ENCODE measurements around the gene IDH2. TPM values are rescaled to one million over a fixed set of nuclear protein-coding genes. Genes with fewer than 3 reads are reported as not detected.
A peak's percentile ranks its signal among the peaks of the same experiment; 100 is the strongest.

Gene IDH2
- polyA plus RNA-seq, 4 donors, result 26.8 to 285 (median 95.8) TPM

DNA sequence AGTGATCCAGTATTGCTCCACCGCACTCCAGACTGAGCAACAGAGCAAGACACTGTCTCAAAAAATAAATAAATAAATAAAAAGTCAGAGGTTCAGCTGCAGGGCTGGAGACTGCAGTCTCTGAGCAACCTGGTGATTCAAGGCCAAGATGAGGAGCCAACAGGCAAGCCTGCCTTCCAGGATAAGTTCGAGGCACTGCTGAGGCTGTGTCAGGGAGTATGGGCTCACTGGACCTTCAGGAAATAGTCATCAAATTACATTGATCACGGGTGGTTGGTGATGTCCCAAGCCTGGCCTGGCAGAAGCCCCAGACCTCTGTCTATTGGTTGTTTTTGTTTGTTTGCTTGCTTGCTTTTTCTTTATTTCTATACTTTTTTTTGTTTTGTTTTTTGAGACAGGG is 41.5 kb downstream of the IDH2 start:
- H3K36me3 ChIP-seq (ENCODE audit: control insufficient read depth in 3 of 3, insufficient read depth in 2 of 3, low read depth in 1 of 3, low read length in 3 of 3), result peaks cover 0 to 62% (median 2%) of the 10 kb centered on the region in 3 donors
- H3K9me3 ChIP-seq (ENCODE audit: control insufficient read depth in 2 of 2, insufficient read depth in 1 of 2, low read depth in 1 of 2, low read length in 1 of 2), result peaks cover 0 to 13% of the 10 kb centered on the region in 2 donors
- H3K27ac ChIP-seq (ENCODE audit: low read depth in 1 of 3, low read length in 2 of 3), result peak overlapping the region in 2 of 3 donors; percentile 57 to 74
- peaks cover 0 to 64% (median 29%) of the 10 kb centered on the region in 3 donors for H3K4me1 ChIP-seq (ENCODE audit: control insufficient read depth in 3 of 3, insufficient read depth in 2 of 3, low read depth in 1 of 3, low read length in 2 of 3)
- H3K4me3 ChIP-seq (ENCODE audit: low read depth in 1 of 3, low read length in 3 of 3), result no peak overlapping the region
- FAIRE-seq, result no peak
- 50 to 64% (median 60%) methylated on average over 3 of the region's 3 CpGs for WGBS, 3 donors
- DNase-seq, result no peak
- no peaks in the 10 kb centered on the region for H3K27me3 ChIP-seq (ENCODE audit: control insufficient read depth in 3 of 3, insufficient read depth in 3 of 3, low read length in 3 of 3)

DNA sequence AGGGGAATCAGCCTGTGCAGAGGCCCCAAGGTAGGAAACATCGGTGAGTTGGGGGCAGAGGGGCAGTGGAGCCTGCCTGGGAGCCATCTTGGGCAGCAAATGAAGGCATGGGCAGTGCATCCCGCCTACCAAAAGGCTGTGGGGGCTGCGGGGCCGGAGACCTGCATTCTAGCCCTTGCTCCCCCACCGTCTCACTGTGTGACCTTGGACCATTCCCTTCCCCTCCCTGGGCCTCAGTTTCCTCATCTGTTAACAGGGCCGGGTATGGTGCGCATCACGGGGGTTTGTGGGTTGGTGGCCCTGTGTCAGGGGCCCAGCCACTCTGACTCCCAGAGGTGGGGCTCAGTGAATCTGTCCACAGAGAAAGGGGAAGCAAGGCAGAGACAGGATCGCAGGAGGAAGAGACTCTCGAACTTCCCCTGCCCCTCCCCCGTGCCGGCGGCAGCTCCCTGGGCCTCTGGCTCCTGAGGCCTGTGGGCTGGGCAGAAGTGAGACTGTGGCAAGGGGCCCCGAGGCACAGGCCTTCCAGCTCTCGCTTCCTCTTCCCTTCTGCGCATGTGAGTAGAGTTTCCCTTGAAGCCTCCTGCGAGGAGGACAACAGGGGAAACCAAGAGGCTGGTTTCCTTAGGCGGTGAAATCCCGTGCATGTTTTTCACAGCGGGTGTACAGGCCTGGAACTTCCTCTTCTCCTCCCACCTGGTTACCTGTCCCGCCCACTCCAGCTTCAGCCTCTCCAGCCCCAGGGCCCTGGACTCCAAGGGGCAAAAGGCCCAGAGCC is 42.9 kb downstream of the IDH2 start:
- WGBS, 3 donors, result 35 to 44% (median 43%) methylated on average over 21 of the region's 21 CpGs
- no peak for FAIRE-seq
- no peak overlapping the region for H3K4me3 ChIP-seq (ENCODE audit: low read depth in 1 of 3, low read length in 3 of 3)

DNA sequence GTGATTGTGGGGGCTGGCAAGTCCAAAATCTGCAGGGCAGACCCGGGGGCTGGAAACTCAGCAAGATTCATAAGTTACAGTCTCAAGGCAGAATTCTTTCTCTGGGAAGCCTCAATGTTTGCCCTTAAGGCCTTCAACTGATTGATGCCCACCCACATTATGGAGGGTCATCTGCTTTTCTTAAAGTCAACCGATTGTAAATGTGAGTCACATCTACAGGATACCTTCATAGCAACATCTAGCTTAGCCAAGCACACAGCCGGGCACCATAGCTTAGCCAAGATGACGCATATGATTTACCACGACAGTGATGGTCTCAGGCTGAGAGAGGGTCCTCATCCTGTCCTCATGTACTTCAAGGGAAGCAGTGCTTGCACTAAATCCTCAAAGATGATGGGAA is 43.5 kb downstream of the IDH2 start:
- WGBS, 3 donors, result 88 to 97% (median 91%) methylated on average over 5 of the region's 5 CpGs

More for the DNA sequence above, 42.9 kb downstream of the IDH2 start:
- peaks cover 0 to 53% (median 2%) of the 10 kb centered on the region in 3 donors for H3K36me3 ChIP-seq (ENCODE audit: control insufficient read depth in 3 of 3, insufficient read depth in 2 of 3, low read depth in 1 of 3, low read length in 3 of 3)
- peak; percentile 73 to 88 for DNase-seq
- peaks cover 0 to 74% (median 28%) of the 10 kb centered on the region in 3 donors for H3K4me1 ChIP-seq (ENCODE audit: control insufficient read depth in 3 of 3, insufficient read depth in 2 of 3, low read depth in 1 of 3, low read length in 2 of 3)
- H3K27ac ChIP-seq (ENCODE audit: low read depth in 1 of 3, low read length in 2 of 3), result peak overlapping the region; percentile 61 to 86 (median 75)
- no peaks in the 10 kb centered on the region for H3K27me3 ChIP-seq (ENCODE audit: control insufficient read depth in 3 of 3, insufficient read depth in 3 of 3, low read length in 3 of 3)
- H3K9me3 ChIP-seq (ENCODE audit: control insufficient read depth in 2 of 2, insufficient read depth in 1 of 2, low read depth in 1 of 2, low read length in 1 of 2), result peaks cover 0 to 13% of the 10 kb centered on the region in 2 donors

DNA sequence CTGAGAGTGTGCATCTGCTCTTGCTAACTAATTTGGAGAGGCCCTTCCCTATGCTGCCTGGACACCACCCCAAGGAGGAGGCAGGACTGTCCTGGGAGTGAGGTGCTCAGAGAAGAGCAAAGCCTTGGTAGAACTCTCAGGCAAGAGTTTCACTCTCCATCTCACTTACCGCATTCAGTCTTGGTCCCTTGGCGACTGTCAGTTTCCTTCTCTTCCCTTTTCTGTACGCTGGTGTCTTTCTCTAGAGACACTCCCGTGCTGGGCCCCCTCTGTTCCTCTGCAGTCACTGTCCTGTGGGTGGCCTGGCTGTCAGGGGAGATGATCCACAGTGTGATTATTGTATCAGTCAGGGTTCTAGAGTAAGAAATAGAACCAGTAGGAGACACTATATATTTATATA is 44.0 kb downstream of the IDH2 start:
- 84 to 93% (median 86%) methylated on average over 4 of the region's 4 CpGs for WGBS, 3 donors
- peak overlapping the region in 2 of 3 donors; percentile 37 to 43 for H3K27ac ChIP-seq (ENCODE audit: low read depth in 1 of 3, low read length in 2 of 3)
- no peak for FAIRE-seq

More for the DNA sequence above, 43.5 kb downstream of the IDH2 start:
- Histone ChIP-seq H3K4me3 (ENCODE audit: low read depth in 1 of 3, low read length in 3 of 3) (no peak overlapping the region), H3K9me3 (ENCODE audit: control insufficient read depth in 2 of 2, insufficient read depth in 1 of 2, low read depth in 1 of 2, low read length in 1 of 2) (peaks cover 0 to 13% of the 10 kb centered on the region in 2 donors), H3K36me3 (ENCODE audit: control insufficient read depth in 3 of 3, insufficient read depth in 2 of 3, low read depth in 1 of 3, low read length in 3 of 3) (peaks cover 0 to 52% (median 0%) of the 10 kb centered on the region in 3 donors), H3K4me1 (ENCODE audit: control insufficient read depth in 3 of 3, insufficient read depth in 2 of 3, low read depth in 1 of 3, low read length in 2 of 3) (peaks cover 0 to 79% (median 25%) of the 10 kb centered on the region in 3 donors), H3K27me3 (ENCODE audit: control insufficient read depth in 3 of 3, insufficient read depth in 3 of 3, low read length in 3 of 3) (no peaks in the 10 kb centered on the region), H3K27ac (ENCODE audit: low read depth in 1 of 3, low read length in 2 of 3) (peak overlapping the region; percentile 61 to 86 (median 75))
- DNase-seq, result no peak
- no peak for FAIRE-seq

DNA sequence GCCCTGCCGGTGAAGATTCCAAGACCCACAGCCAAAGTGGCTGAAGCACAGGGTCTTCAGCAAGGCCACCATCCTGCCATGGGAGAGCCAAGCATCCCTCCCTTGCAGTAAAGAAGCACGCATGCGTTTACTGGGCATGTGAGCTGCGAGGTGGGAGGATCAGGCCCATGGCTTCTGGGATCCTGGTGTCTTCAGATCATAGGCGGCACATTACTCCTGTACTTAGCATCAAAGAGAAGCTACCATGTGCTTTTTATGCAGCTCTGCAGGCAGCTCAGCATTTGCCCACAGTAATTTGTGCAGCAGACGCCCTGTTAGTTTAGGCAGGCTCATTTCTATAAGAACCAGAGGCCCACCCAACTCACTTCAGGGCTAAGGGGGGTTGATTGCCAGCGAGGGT is 45.7 kb downstream of the IDH2 start:
- no peak for DNase-seq
- no peak for FAIRE-seq
- Histone ChIP-seq H3K9me3 (ENCODE audit: control insufficient read depth in 2 of 2, insufficient read depth in 1 of 2, low read depth in 1 of 2, low read length in 1 of 2) (peaks cover 0 to 13% of the 10 kb centered on the region in 2 donors), H3K27me3 (ENCODE audit: control insufficient read depth in 3 of 3, insufficient read depth in 3 of 3, low read length in 3 of 3) (no peaks in the 10 kb centered on the region), H3K4me3 (ENCODE audit: low read depth in 1 of 3, low read length in 3 of 3) (no peak overlapping the region), H3K4me1 (ENCODE audit: control insufficient read depth in 3 of 3, insufficient read depth in 2 of 3, low read depth in 1 of 3, low read length in 2 of 3) (peaks cover 0 to 79% (median 16%) of the 10 kb centered on the region in 3 donors), H3K27ac (ENCODE audit: low read depth in 1 of 3, low read length in 2 of 3) (no peak overlapping the region), H3K36me3 (ENCODE audit: control insufficient read depth in 3 of 3, insufficient read depth in 2 of 3, low read depth in 1 of 3, low read length in 3 of 3) (peaks cover 0 to 42% (median 0%) of the 10 kb centered on the region in 3 donors)
- WGBS, 3 donors, result 92 to 94% (median 93%) methylated on average over 7 of the region's 7 CpGs

More for the DNA sequence above, 44.0 kb downstream of the IDH2 start:
- Histone ChIP-seq H3K4me3 (ENCODE audit: low read depth in 1 of 3, low read length in 3 of 3) (no peak overlapping the region), H3K27me3 (ENCODE audit: control insufficient read depth in 3 of 3, insufficient read depth in 3 of 3, low read length in 3 of 3) (no peaks in the 10 kb centered on the region), H3K9me3 (ENCODE audit: control insufficient read depth in 2 of 2, insufficient read depth in 1 of 2, low read depth in 1 of 2, low read length in 1 of 2) (peaks cover 0 to 13% of the 10 kb centered on the region in 2 donors), H3K36me3 (ENCODE audit: control insufficient read depth in 3 of 3, insufficient read depth in 2 of 3, low read depth in 1 of 3, low read length in 3 of 3) (peaks cover 0 to 49% (median 0%) of the 10 kb centered on the region in 3 donors), H3K4me1 (ENCODE audit: control insufficient read depth in 3 of 3, insufficient read depth in 2 of 3, low read depth in 1 of 3, low read length in 2 of 3) (peaks cover 0 to 79% (median 25%) of the 10 kb centered on the region in 3 donors)
- DNase-seq, result no peak

DNA sequence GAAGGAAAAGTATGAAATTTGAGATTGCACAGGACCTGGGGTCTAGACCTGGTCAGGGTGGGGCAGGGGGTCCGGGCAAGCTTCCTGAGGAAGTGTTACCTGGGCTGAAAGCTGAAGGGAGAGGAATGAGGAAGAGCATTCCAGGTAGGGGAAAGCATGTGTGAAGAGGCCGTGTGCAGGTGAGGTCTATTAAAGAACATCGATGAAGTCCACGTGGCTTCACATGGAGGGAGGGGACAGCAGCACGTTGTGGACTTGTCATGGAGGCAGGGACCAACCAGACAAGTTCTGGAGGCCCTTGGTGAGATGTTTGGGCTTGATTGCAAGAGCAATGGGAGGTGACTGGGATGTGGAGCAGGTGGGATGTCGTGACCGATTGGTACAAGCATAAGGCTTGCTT is 47.1 kb downstream of the IDH2 start:
- Histone ChIP-seq H3K4me1 (ENCODE audit: control insufficient read depth in 3 of 3, insufficient read depth in 2 of 3, low read depth in 1 of 3, low read length in 2 of 3) (peaks cover 0 to 66% (median 15%) of the 10 kb centered on the region in 3 donors), H3K27me3 (ENCODE audit: control insufficient read depth in 3 of 3, insufficient read depth in 3 of 3, low read length in 3 of 3) (no peaks in the 10 kb centered on the region), H3K9me3 (ENCODE audit: control insufficient read depth in 2 of 2, insufficient read depth in 1 of 2, low read depth in 1 of 2, low read length in 1 of 2) (peaks cover 0 to 13% of the 10 kb centered on the region in 2 donors), H3K4me3 (ENCODE audit: low read depth in 1 of 3, low read length in 3 of 3) (no peak overlapping the region), H3K27ac (ENCODE audit: low read depth in 1 of 3, low read length in 2 of 3) (peak overlapping the region in 1 of 3 donors; percentile 74), H3K36me3 (ENCODE audit: control insufficient read depth in 3 of 3, insufficient read depth in 2 of 3, low read depth in 1 of 3, low read length in 3 of 3) (peaks cover 0 to 38% (median 0%) of the 10 kb centered on the region in 3 donors)
- FAIRE-seq (no peak), DNase-seq (peak in 1 of 2 donors; percentile 75)
- 38 to 65% (median 56%) methylated on average over 7 of the region's 7 CpGs for WGBS, 3 donors

DNA sequence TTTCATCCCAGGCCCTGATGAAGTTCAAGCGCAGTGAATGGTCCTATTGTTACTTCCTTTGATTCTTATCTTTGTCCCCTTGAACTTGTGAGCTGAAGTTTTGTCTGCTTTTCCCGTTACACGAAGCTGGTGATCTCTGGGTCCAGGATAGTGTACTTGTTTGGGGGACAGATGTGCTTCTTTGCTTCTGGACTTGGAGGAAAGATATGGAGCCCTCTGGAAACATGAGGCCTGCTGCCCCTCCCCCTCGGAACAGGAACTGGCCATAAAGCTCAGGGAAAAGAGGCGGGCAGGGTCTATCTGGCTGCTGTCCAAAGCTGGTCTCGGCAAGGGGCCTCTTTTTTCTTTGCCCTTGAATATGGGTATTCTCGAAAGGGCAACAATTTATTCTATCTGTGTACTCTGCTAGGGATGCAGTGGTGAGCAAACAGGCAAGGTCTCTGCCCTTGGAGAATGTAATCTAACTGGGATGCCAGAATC is 47.6 kb downstream of the IDH2 start:
- H3K27me3 ChIP-seq (ENCODE audit: control insufficient read depth in 3 of 3, insufficient read depth in 3 of 3, low read length in 3 of 3), result no peaks in the 10 kb centered on the region
- H3K4me1 ChIP-seq (ENCODE audit: control insufficient read depth in 3 of 3, insufficient read depth in 2 of 3, low read depth in 1 of 3, low read length in 2 of 3), result peaks cover 0 to 61% (median 10%) of the 10 kb centered on the region in 3 donors
- 12 to 42% (median 15%) methylated on average over 7 of the region's 7 CpGs for WGBS, 3 donors
- H3K27ac ChIP-seq (ENCODE audit: low read depth in 1 of 3, low read length in 2 of 3), result peak overlapping the region in 2 of 3 donors; percentile 40 to 74
- FAIRE-seq (no peak), DNase-seq (peak in 1 of 2 donors; percentile 79)
- peaks cover 0 to 42% (median 0%) of the 10 kb centered on the region in 3 donors for H3K36me3 ChIP-seq (ENCODE audit: control insufficient read depth in 3 of 3, insufficient read depth in 2 of 3, low read depth in 1 of 3, low read length in 3 of 3)
- H3K9me3 ChIP-seq (ENCODE audit: control insufficient read depth in 2 of 2, insufficient read depth in 1 of 2, low read depth in 1 of 2, low read length in 1 of 2), result peaks cover 0 to 13% of the 10 kb centered on the region in 2 donors
- H3K4me3 ChIP-seq (ENCODE audit: low read depth in 1 of 3, low read length in 3 of 3), result no peak overlapping the region

DNA sequence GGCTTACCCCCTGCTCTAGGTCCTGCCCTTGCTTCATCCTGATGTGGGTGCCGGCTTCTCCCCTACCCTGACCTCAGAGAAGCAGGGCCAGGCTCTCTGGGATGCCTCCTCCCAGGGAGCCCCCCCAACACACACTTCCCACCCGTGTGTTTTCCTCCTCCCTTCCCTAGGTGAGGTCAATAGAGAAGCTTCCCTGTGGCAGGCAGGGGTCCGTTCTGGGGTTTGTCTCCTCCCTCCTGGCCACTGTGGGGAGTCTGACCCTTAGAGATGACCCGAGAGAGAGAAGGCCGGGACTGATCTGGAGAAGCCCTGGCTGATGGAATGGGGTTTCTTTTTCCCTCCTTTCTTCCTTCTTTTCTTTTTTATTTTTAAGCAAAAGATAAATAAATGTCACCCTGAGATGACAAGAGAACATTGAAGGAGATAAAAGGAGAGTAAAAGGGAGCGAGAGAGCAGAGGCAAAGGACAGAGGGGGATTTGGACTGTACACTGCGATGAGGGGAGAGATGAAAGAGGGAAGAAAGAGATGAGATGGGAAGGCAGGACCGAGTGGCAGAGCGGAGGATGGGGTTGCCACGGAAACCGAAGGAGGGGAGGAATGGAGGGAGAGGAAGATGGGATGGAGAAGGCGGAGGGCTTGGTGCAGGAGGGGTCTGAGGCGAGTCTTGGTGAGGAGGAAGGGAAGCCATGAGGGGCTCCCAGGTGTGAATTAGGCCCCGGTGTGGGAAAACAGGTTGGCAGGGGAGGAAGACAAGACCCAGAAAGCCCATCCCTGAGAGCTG is 48.4 kb downstream of the IDH2 start:
- Histone ChIP-seq H3K4me3 (ENCODE audit: low read depth in 1 of 3, low read length in 3 of 3) (no peak overlapping the region), H3K4me1 (ENCODE audit: control insufficient read depth in 3 of 3, insufficient read depth in 2 of 3, low read depth in 1 of 3, low read length in 2 of 3) (peaks cover 0 to 53% (median 10%) of the 10 kb centered on the region in 3 donors), H3K27ac (ENCODE audit: low read depth in 1 of 3, low read length in 2 of 3) (peak overlapping the region in 2 of 3 donors; percentile 40 to 74), H3K9me3 (ENCODE audit: control insufficient read depth in 2 of 2, insufficient read depth in 1 of 2, low read depth in 1 of 2, low read length in 1 of 2) (peaks cover 0 to 10% of the 10 kb centered on the region in 2 donors), H3K36me3 (ENCODE audit: control insufficient read depth in 3 of 3, insufficient read depth in 2 of 3, low read depth in 1 of 3, low read length in 3 of 3) (peaks cover 0 to 45% (median 0%) of the 10 kb centered on the region in 3 donors), H3K27me3 (ENCODE audit: control insufficient read depth in 3 of 3, insufficient read depth in 3 of 3, low read length in 3 of 3) (no peaks in the 10 kb centered on the region)
- FAIRE-seq (no peak), DNase-seq (no peak)
- WGBS, 3 donors, result 84 to 85% (median 85%) methylated on average over 12 to 14 of the region's 14 CpGs

All from small intestine (tissue), 7 donors.